Hippocampal formation (tissue), 2 donors: ENCODE results near the gene CDH13.

ENCODE experiments used
- DNase-seq, 2 donors: peaks; one replicate each; lab custom pipeline; 2025; lab: John Stamatoyannopoulos, UW

The CDH13 gene

GRCh38 chr16:83437036-83437435 lies 810.3 kb downstream of the CDH13 start:
- no peak for DNase-seq

GRCh38 chr16:83438326-83438725 lies 811.6 kb downstream of the CDH13 start:
- DNase-seq: no peak

DNA sequence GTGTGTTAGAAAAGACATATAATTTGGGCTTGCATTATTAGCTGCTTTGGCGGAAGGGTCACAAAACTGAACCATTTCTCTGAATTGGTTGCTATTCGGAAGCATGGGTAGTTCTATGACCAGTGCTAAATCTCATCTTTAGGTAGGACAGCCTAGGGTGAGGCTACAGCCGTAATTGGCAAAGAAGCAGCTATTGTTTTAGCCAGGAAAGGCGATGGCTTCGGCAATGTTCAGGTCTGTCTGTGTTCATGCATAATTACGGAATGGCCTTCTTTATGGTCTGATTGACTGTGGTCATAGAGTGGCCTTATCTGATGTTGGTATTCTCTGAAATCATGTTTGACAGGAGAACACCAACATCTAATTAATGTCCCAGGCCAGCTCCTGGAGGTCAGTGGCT lies 812.6 kb downstream of the CDH13 start:
- DNase-seq: no peak

GRCh38 chr16:83441517-83441916 lies 814.7 kb downstream of the CDH13 start:
- DNase-seq: no peak

- DNase-seq: no peak
Measured at GRCh38 chr16:83443972-83444371, 817.2 kb downstream of the CDH13 start.

GRCh38 chr16:83447560-83447959 lies 820.8 kb downstream of the CDH13 start:
- DNase-seq: no peak

- no peak for DNase-seq
Measured at GRCh38 chr16:83449861-83450260, 823.1 kb downstream of the CDH13 start.

GRCh38 chr16:83453977-83454376 lies 827.2 kb downstream of the CDH13 start:
- no peak for DNase-seq

- no peak for DNase-seq
Measured at GRCh38 chr16:83455716-83456115, 828.9 kb downstream of the CDH13 start.

DNA sequence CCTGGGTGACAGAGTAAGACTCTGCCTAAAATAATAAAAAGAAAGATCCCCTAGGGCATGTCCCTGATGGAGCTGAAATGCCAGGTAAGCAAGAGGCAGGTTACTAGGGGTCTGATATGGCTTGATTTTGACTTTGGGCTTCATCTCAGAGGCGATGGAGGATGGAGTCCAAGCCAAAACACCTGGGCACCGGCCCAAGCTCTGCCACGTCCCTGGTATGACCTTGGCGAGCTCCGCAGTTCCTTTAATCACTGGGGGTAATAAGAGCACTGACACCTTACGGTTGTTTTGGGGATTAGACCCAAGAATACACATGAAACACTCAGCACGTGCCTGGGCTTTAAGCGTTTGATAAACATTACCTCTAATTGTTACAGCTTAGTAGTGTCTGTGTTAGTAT lies 830.2 kb downstream of the CDH13 start:
- DNase-seq: no peak

- no peak for DNase-seq
Measured at GRCh38 chr16:83458612-83459011, 831.8 kb downstream of the CDH13 start.

GRCh38 chr16:83464991-83465390 lies 838.2 kb downstream of the CDH13 start:
- DNase-seq: no peak

GRCh38 chr16:83470416-83470815 lies 843.6 kb downstream of the CDH13 start:
- DNase-seq: no peak

GRCh38 chr16:83472776-83473501 lies 846.2 kb downstream of the CDH13 start:
- no peak for DNase-seq

- no peak for DNase-seq
Measured at GRCh38 chr16:83473926-83474650, 847.3 kb downstream of the CDH13 start.

DNA sequence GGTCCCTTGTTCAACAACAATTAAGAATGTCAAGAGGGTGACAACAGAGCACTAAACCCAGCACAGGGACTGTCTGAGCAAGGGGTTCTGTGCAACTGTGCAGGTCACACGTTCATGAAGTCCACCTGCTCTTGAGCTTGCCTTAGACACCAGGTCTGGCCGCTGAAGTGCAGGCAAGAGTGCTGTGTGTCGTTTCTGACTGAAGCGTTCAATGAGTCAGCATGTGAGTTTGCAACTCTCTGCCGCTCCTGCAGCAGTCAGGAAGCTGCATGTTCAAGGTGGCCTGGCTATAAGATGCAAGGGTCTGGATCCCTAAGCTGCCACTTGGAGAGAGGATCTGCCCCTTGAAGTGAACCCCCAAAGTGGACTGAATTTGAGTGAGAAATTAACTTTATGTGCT lies 848.3 kb downstream of the CDH13 start:
- DNase-seq: no peak

DNA sequence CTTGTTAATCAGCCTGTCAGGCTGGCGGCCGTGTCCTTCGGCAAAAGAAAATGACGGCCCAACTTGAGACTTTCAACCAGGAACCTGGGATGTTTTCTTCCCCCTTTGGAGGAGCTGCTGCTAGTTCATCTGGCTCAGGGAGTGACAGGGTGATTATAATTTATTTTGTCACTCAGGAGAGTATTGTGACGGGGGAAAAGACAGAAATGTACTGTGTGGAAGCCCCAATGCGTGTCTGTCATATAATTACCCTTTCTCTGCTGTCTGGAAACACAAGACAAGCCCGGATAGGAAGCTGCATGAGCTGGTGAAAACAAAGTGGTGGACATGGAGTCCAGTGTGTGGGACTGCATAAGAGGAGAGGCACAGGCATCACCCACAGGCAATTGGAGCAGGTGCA lies 854.8 kb downstream of the CDH13 start:
- no peak for DNase-seq

DNA sequence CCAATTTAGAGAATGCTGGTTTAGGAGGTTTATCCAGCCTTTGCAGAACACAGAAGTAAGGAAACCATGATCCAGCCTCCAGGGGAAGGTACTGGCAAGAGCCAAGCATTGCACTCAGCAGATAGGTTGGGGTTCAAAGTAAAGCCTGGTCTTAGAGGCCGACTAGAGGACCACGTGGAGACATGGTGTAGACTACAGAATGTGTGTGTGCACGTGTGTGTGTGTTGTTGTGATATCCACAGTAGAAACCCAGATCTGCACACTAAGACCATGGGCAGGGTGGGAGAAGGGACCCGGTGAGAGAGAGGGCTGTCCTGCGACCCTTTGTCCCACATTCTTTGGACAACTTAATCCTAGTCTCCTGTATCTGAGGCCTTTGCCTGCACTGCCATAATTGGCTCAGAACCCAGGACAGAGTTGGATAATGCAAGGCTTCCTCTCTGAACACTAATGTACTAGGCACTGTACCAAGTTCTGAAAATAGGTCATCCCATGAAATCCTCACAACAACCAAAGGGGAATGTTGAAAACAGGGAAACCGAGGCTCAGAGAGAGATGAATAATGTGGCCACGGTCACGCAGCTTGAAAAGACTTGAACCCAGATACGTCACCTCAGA lies 855.9 kb downstream of the CDH13 start:
- no peak for DNase-seq

- DNase-seq: no peak
Measured at GRCh38 chr16:83490073-83490472, 863.3 kb downstream of the CDH13 start.

DNA sequence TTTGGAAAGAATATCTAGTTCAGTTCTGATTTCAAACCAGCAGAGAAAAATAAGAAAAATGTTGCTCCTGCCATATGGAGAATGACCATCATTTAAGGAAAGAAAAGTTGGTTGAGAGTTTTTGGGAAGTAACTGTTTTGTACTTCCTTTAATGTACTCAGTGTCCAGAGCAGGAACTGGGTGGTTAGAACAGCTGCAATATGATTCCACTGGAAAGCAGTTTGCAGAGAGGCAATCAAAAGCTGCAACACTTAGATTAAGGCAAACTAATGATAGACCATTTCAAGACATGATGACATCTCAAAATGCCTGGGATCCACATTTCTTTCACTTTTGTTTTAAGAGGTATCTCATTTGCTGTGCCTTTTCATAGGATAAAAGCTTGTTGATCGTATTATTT lies 867.7 kb downstream of the CDH13 start:
- DNase-seq: no peak

- DNase-seq: no peak
Measured at GRCh38 chr16:83501481-83501880, 874.7 kb downstream of the CDH13 start.

DNA sequence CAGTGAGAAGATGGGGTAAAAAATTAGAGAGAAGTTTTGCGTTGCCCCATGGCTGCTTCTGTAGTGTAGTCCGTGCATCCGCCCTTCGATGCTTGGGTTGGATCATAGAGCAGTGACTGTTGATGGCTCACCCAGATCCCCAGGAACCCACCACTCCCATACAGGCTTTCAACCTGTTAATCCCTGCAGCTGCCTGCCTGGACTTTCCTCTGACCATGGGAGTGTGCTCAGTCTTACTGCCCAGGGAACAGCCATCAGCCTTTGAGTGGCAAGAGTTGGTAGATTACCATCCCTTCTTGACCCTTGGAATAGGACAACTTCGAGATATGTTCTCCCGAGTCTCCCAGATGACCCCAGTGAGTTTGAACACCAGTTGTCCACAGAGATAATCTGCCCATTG lies 881.5 kb downstream of the CDH13 start:
- no peak for DNase-seq

DNA sequence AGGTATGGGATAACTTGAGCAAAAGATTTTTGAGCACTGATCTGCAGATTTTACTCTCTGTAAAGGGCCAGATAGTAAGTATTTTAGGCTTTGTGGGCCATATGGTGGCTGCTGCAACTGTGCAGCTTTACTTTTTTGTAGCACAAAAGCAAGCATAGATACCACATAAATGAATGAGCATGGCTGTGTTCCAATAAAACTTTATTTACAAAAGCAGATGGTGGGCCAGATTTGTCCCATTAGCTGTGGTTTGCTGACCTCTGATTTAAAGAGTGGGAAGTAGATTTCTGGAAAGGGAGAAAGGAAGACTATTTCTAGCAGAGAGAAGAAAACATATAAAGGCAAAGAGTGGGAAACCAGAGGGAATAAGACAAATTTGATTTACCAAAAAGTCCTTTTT lies 882.5 kb downstream of the CDH13 start:
- no peak for DNase-seq
